ENCODE data around the gene ERG28.
"Not testable (repeated sequence)": the region's sequence is repeated elsewhere in the genome, so short reads cannot be mapped to it uniquely, and the experiment has no call there.

The ERG28 gene

GRCh38 chr14:75609116-75609515 is 51.6 kb downstream of the ERG28 start:
- no peak overlapping the region for H3K4me3 ChIP-seq (ENCODE audit: control insufficient read depth, low read depth, low read length)
- TF ChIP-seq CTCF (conservative IDR thresholded peaks at IDR 0.05; ENCODE audit: control insufficient read depth, insufficient read depth, low read depth, low read length), result no peak
- DNase-seq (ENCODE audit: low read depth), result no peak

DNA sequence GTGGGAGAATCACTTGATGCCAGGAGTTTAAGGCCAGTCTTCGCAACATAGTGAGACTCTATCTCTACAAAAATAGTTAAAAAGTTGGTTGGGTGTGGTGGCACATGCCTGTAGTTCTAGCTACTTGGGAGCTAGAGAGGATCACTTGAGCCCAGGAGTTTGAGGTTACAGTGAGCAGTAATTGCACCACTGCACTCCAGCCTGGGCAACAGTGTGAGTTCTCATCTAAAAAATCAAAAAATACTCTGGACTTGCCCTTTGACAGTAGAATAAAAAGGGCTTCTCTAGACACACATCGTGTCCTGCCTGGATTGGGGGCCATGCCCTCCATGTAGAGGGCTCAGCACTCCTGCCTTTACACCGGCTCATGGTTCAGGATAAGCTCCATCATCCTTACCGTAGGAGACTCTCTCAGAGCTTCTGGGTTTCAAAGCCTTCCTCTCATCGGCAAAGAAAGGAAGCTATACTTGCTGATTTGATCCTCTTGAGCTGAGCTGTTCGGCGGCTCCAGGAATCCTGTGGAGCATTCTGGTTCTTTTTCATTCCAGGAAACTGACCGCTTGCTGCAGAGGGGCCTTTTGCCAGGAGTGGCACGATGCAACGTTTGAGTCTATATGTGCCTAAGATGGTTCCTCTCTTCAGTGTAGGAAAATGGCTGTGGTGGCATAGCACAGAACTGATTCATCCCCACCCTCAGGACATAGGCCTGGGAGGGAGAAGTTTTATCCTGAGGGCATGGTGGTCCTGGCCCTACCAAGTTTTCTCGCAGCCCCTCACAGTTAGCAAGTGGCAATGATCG is 52.6 kb downstream of the ERG28 start:
- H3K4me3 ChIP-seq (ENCODE audit: control insufficient read depth, low read depth, low read length), result no peak overlapping the region
- TF ChIP-seq CTCF (conservative IDR thresholded peaks at IDR 0.05; ENCODE audit: control insufficient read depth, insufficient read depth, low read depth, low read length), result no peak
- DNase-seq (ENCODE audit: low read depth), result no peak

- DNase-seq (ENCODE audit: low read depth), result no peak
- TF ChIP-seq CTCF (conservative IDR thresholded peaks at IDR 0.05; ENCODE audit: control insufficient read depth, insufficient read depth, low read depth, low read length), result no peak
- no peak overlapping the region for H3K4me3 ChIP-seq (ENCODE audit: control insufficient read depth, low read depth, low read length)
Observed at GRCh38 chr14:75607044-75607443, 53.6 kb downstream of the ERG28 start.

DNA sequence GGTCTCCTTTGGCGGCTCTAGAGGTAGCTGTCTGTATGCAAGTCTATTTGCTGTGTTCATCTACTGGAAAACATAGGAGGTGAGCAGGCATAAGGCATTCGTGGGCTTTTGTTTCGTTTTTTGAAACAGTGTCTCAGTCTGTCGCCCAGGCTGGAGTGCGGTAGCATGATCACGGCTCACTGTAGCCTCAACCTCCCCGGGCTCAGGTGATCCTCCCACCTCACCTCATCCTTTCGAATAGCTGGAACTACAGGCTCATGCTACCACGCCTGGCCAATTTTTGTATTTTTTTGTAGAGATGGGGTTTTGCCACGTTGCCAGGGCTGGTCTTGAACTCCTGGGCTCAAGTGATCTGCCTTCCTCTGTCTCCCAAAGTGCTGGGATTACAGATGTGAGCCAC is 54.8 kb downstream of the ERG28 start:
- TF ChIP-seq CTCF (conservative IDR thresholded peaks at IDR 0.05; ENCODE audit: control insufficient read depth, insufficient read depth, low read depth, low read length), result no peak
- H3K4me3 ChIP-seq (ENCODE audit: control insufficient read depth, low read depth, low read length), result no peak overlapping the region
- no peak for DNase-seq (ENCODE audit: low read depth)

GRCh38 chr14:75604979-75605851 is 55.5 kb downstream of the ERG28 start:
- no peak overlapping the region for H3K4me3 ChIP-seq (ENCODE audit: control insufficient read depth, low read depth, low read length)
- TF ChIP-seq CTCF (conservative IDR thresholded peaks at IDR 0.05; ENCODE audit: control insufficient read depth, insufficient read depth, low read depth, low read length), result no peak
- DNase-seq (ENCODE audit: low read depth), result peak; percentile 27

DNA sequence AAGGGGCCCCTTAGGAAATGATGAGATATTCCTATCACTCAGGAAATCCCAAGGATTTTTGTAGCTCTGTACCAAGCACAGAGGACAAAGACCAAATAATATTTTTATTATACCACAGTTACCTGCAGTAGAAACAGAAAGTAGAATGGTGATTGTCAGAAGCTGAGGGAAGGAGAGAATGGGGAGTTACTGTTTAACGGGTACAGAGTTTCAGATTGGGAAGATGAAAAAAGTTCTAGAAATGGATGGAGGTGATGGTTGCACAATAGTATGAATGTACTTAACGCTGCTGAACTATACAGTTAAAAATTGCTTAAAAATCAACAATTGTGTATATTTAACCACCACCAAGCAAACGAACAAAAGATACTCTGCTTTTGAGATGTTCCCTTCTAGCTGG is 58.2 kb downstream of the ERG28 start:
- H3K4me3 ChIP-seq (ENCODE audit: control insufficient read depth, low read depth, low read length), result no peak overlapping the region
- TF ChIP-seq CTCF (conservative IDR thresholded peaks at IDR 0.05; ENCODE audit: control insufficient read depth, insufficient read depth, low read depth, low read length), result no peak
- no peak for DNase-seq (ENCODE audit: low read depth)

GRCh38 chr14:75601061-75601460 is 59.6 kb downstream of the ERG28 start:
- not testable (repeated sequence) for DNase-seq (ENCODE audit: low read depth); H3K4me3 ChIP-seq (ENCODE audit: control insufficient read depth, low read depth, low read length)

GRCh38 chr14:75600100-75600499 is 60.6 kb downstream of the ERG28 start:
- H3K4me3 ChIP-seq (ENCODE audit: control insufficient read depth, low read depth, low read length); DNase-seq (ENCODE audit: low read depth): not testable (repeated sequence)

All from fibroblast of mammary gland (primary cell).